H9 (cell line): ENCODE data around the gene TBX1. TPM values are rescaled to one million over a fixed set of nuclear protein-coding genes. Genes with fewer than 3 reads are reported as not detected.

ENCODE experiments used
- DNase-seq: peaks from one replicate; pipeline ENCODE4 v3.0.0-alpha.2; 2017
- H2AFZ ChIP-seq: one replicate; pipeline ENCODE4 v1.6.1; 2013; ENCODE audit warnings: mild to moderate bottlenecking, low read length, control low read depth, moderate library complexity
- H2AK5ac ChIP-seq: 2 replicates; pipeline ENCODE4 v1.6.1; 2013; ENCODE audit warnings: low read length, control low read depth, mixed read lengths; ENCODE audit not compliant: insufficient read length
- H2BK120ac ChIP-seq: one replicate; pipeline ENCODE4 v1.6.1; 2013; ENCODE audit warnings: low read depth, mild to moderate bottlenecking, low read length, control low read depth, inconsistent platforms; ENCODE audit not compliant: poor library complexity, severe bottlenecking
- H2BK12ac ChIP-seq: 2 replicates; pipeline ENCODE4 v1.6.1; 2013; ENCODE audit warnings: low read length, control low read depth, mixed read lengths, low read depth; ENCODE audit not compliant: insufficient read length
- H2BK15ac ChIP-seq: 2 replicates; pipeline ENCODE4 v1.6.1; 2013; ENCODE audit warnings: low read depth, low read length, control low read depth
- H2BK20ac ChIP-seq: one replicate; pipeline ENCODE4 v1.6.1; 2013; ENCODE audit warnings: low read depth, mild to moderate bottlenecking, low read length, control low read depth, inconsistent platforms; ENCODE audit not compliant: poor library complexity, severe bottlenecking
- H2BK5ac ChIP-seq: 2 replicates; pipeline ENCODE4 v1.6.1; 2013; ENCODE audit warnings: low read length, control low read depth, mixed read lengths; ENCODE audit not compliant: insufficient read length
- H3K14ac ChIP-seq: 2 replicates; pipeline ENCODE4 v1.6.1; 2013; ENCODE audit warnings: low read length, control low read depth; ENCODE audit not compliant: insufficient read depth
- H3K18ac ChIP-seq: 2 replicates; pipeline ENCODE4 v1.6.1; 2013; ENCODE audit warnings: low read depth, mild to moderate bottlenecking, mixed read lengths, low read length, control low read depth; ENCODE audit not compliant: insufficient read length
- H3K23ac ChIP-seq: 2 replicates; pipeline ENCODE4 v1.6.1; 2013; ENCODE audit warnings: low read length, control low read depth, mixed read lengths, low read depth; ENCODE audit not compliant: insufficient read length
- H3K23me2 ChIP-seq: 2 replicates; pipeline ENCODE4 v1.6.1; 2013; ENCODE audit warnings: low read depth, mild to moderate bottlenecking, mixed read lengths, low read length, control low read depth; ENCODE audit not compliant: insufficient read length, poor library complexity, severe bottlenecking
- H3K27ac ChIP-seq: 2 replicates; pipeline ENCODE4 v1.5.1; 2013; ENCODE audit warnings: low read length, control low read depth, mixed read lengths, low read depth; ENCODE audit not compliant: insufficient read length
- H3K27me3 ChIP-seq: 2 replicates; pipeline ENCODE4 v1.6.1; 2013; ENCODE audit warnings: low read length, control low read depth, inconsistent platforms; ENCODE audit not compliant: insufficient read depth
- H3K4ac ChIP-seq: 2 replicates; pipeline ENCODE4 v1.6.1; 2013; ENCODE audit warnings: low read depth, mild to moderate bottlenecking, control low read depth, inconsistent platforms, low read length, moderate library complexity
- H3K4me1 ChIP-seq: 2 replicates; pipeline ENCODE4 v1.6.1; 2013; ENCODE audit warnings: low read length, control low read depth, inconsistent platforms; ENCODE audit not compliant: insufficient read depth
- H3K4me2 ChIP-seq: 2 replicates; pipeline ENCODE4 v1.6.1; 2013; ENCODE audit warnings: low read length, control low read depth, mixed read lengths; ENCODE audit not compliant: insufficient read length, insufficient read depth
- H3K56ac ChIP-seq: 2 replicates; pipeline ENCODE4 v1.6.1; 2013; ENCODE audit warnings: low read depth, mild to moderate bottlenecking, mixed read lengths, low read length, control low read depth; ENCODE audit not compliant: insufficient read length
- H3K79me1 ChIP-seq: 2 replicates; pipeline ENCODE4 v1.6.1; 2013; ENCODE audit warnings: low read depth, mild to moderate bottlenecking, moderate library complexity, low read length, control low read depth, inconsistent platforms; ENCODE audit not compliant: insufficient read depth, poor library complexity, severe bottlenecking
- H3K79me2 ChIP-seq: 2 replicates; pipeline ENCODE4 v1.6.1; 2013; ENCODE audit warnings: low read length, control low read depth, inconsistent platforms; ENCODE audit not compliant: insufficient read depth
- H3K9ac ChIP-seq: 2 replicates; pipeline ENCODE4 v1.6.1; 2013; ENCODE audit warnings: low read length, control low read depth, mixed read lengths; ENCODE audit not compliant: insufficient read length; ENCODE audit errors: extremely low read depth
- H3K9me3 ChIP-seq: one replicate; pipeline ENCODE4 v1.6.1; 2013; ENCODE audit warnings: low read depth, low read length, inconsistent platforms; ENCODE audit not compliant: control insufficient read depth
- H3T11ph ChIP-seq: one replicate; pipeline ENCODE4 v1.6.1; 2013; ENCODE audit warnings: mild to moderate bottlenecking, low read length, control low read depth, inconsistent platforms
- H4K20me1 ChIP-seq: one replicate; pipeline ENCODE4 v1.6.1; 2013; ENCODE audit not compliant: control insufficient read depth, insufficient read length, insufficient read depth
- H4K5ac ChIP-seq: 2 replicates; pipeline ENCODE4 v1.6.1; 2013; ENCODE audit warnings: low read depth, mild to moderate bottlenecking, mixed read lengths, low read length, control low read depth; ENCODE audit not compliant: insufficient read length
- H4K8ac ChIP-seq: replicated peaks from 2 replicates; pipeline ENCODE4 v1.6.1; 2013; ENCODE audit warnings: low read length, control low read depth, mixed read lengths, low read depth; ENCODE audit not compliant: insufficient read length
- H4K91ac ChIP-seq: 2 replicates; pipeline ENCODE4 v1.6.1; 2013; ENCODE audit warnings: low read depth, mild to moderate bottlenecking, moderate library complexity, mixed read lengths, low read length, control low read depth; ENCODE audit not compliant: insufficient read length
- H3K27ac Mint-ChIP-seq, 3 experiments: 2 replicates in 2 of 3; 3 replicates in 1 of 3; pipeline ENCODE4 v1.8.0; 2020 to 2021; ENCODE audit warnings: mixed read lengths in 3 of 3, mild to moderate bottlenecking in 1 of 3, moderate library complexity in 1 of 3
- H3K27me3 Mint-ChIP-seq: 2 replicates; pipeline ENCODE4 v1.8.0; 2021; ENCODE audit warnings: low read depth, mild to moderate bottlenecking, moderate library complexity, mixed read lengths
- H3K36me3 Mint-ChIP-seq, 3 experiments: 2 replicates in 2 of 3; 3 replicates in 1 of 3; pipeline ENCODE4 v1.8.0; 2020 to 2021; ENCODE audit warnings: low read depth in 3 of 3, mixed read lengths in 3 of 3; ENCODE audit not compliant: insufficient read depth in 1 of 3
- H3K4me1 Mint-ChIP-seq, 2 experiments: 2 replicates each; pipeline ENCODE4 v1.8.0; 2020; ENCODE audit warnings: mixed read lengths in 2 of 2
- H3K4me3 Mint-ChIP-seq, 2 experiments: 2 replicates in 1 of 2; 3 replicates in 1 of 2; pipeline ENCODE4 v1.8.0; 2020 to 2021; ENCODE audit warnings: mild to moderate bottlenecking in 2 of 2, mixed read lengths in 2 of 2, moderate library complexity in 1 of 2
- H3K9me3 Mint-ChIP-seq, 2 experiments: 2 replicates in 1 of 2; 3 replicates in 1 of 2; pipeline ENCODE4 v1.8.0; 2020; ENCODE audit warnings: mild to moderate bottlenecking in 2 of 2, mixed read lengths in 2 of 2, moderate library complexity in 1 of 2
- CTCF ChIP-seq: fragments of 200-600 bp; sonication (generic); conservative IDR thresholded peaks from 3 replicates; pipeline ENCODE4 v1.8.0; 2021; ENCODE audit warnings: antibody characterized with exemption, mild to moderate bottlenecking
- WGBS: extraction: QIAGEN DNeasy Blood & Tissue Kit; methylation state at CpG from one replicate; pipeline ENCODE4 v1.1.7; 2013; ENCODE audit warnings: missing lambda C conversion rate, low lambda C conversion rate, mixed read lengths; ENCODE audit not compliant: insufficient read length; ENCODE audit errors: extremely low coverage; 5-methylcytosine and 5-hydroxymethylcytosine counted together
- total RNA-seq: library from RNA; stranded (reverse); gene quantifications from 2 replicates; pipeline ENCODE4 v1.2.1, GENCODE V29; 2021

TBX1 gene
- total RNA-seq, 1 experiment from 2014 or later: 2.2 TPM

GRCh38 chr22:19757140-19757984 lies 3.2 kb upstream of the TBX1 start:
- H2BK12ac ChIP-seq: no peak overlapping the region
- H3K23ac ChIP-seq: no peak overlapping the region
- peaks cover 3% of the 10 kb centered on the region for H4K20me1 ChIP-seq
- no peak overlapping the region for H3K27ac ChIP-seq
- H3K79me2 ChIP-seq: no peaks in the 10 kb centered on the region
- H3K27me3 ChIP-seq: peaks cover 81% of the 10 kb centered on the region
- H4K8ac ChIP-seq: no peak overlapping the region
- no peaks in the 10 kb centered on the region for H3K4me1 ChIP-seq
- no peak for DNase-seq
- no peaks in the 10 kb centered on the region for H3K23me2 ChIP-seq
- no peak overlapping the region for H3K4me2 ChIP-seq
- no peak overlapping the region for H2BK5ac ChIP-seq
- no CpG with 5 or more reads among the region's 16 CpGs for WGBS
- no peak overlapping the region for H2BK15ac ChIP-seq
- H3K9ac ChIP-seq: no peak overlapping the region
- H2BK120ac ChIP-seq: no peak overlapping the region
- H3K4ac ChIP-seq: no peak overlapping the region
- peaks cover 8 to 10% of the 10 kb centered on the region in 2 experiments; a peak in 4 of 5 replicates for H3K9me3 Mint-ChIP-seq
- H3K14ac ChIP-seq: no peak overlapping the region
- peaks cover 90% of the 10 kb centered on the region for H3K27me3 Mint-ChIP-seq
- H3K18ac ChIP-seq: no peak overlapping the region
- no peak overlapping the region for H2BK20ac ChIP-seq
- H3K36me3 Mint-ChIP-seq: peaks cover 0 to 3% (median 0%) of the 10 kb centered on the region in 3 experiments; a peak in 2 of 7 replicates
- H2AFZ ChIP-seq: no peak overlapping the region
- no peaks in the 10 kb centered on the region for H3K9me3 ChIP-seq
- H4K91ac ChIP-seq: no peak overlapping the region
- no peak overlapping the region for H3K27ac Mint-ChIP-seq
- no peak overlapping the region for H4K5ac ChIP-seq
- H3T11ph ChIP-seq: no peak overlapping the region
- no peaks in the 10 kb centered on the region for H3K79me1 ChIP-seq
- no peak for TF ChIP-seq CTCF
- peak overlapping the region in 1 of 2 experiments; percentile 70; a peak in 4 of 5 replicates for H3K4me3 Mint-ChIP-seq
- H3K4me1 Mint-ChIP-seq: peaks cover 23 to 35% of the 10 kb centered on the region in 2 experiments
- no peak overlapping the region for H3K56ac ChIP-seq
- no peak overlapping the region for H2AK5ac ChIP-seq
